ENCODE data around the gene SH3RF3. TPM values are rescaled to one million over a fixed set of nuclear protein-coding genes. Genes with fewer than 3 reads are reported as not detected.

Gene SH3RF3
- total and polyA plus RNA-seq, 2 of the 13 experiments (the other 11 are each of a cell fraction or from before 2014, with no cell fraction given), result 0.04 TPM; not detected in 1

GRCh38 chr2:109295781-109296117 lies 166.7 kb downstream of the SH3RF3 start:
- H3K4me1 ChIP-seq (ENCODE audit: insufficient read depth, low read length), result no peaks in the 10 kb centered on the region
- FAIRE-seq (no peak), DNase-seq (ENCODE audit: low spot score) (no peak), ATAC-seq (peak; percentile 19; the same call in 1 of the 3 replicates)
- H3K27me3 ChIP-seq (ENCODE audit: control insufficient read depth in 1 of 2, insufficient read depth in 2 of 2, low read length in 2 of 2), result peaks cover 2 to 4% of the 10 kb centered on the region in 2 experiments; a peak in 1 of 5 replicates
- H2AFZ ChIP-seq (ENCODE audit: low read length), result no peak overlapping the region
- ChIA-PET CTCF (ENCODE audit: low intra/inter-chr PET ratio, low total read pairs) (no interaction called here), POLR2A (no interaction called here)
- H3K27ac ChIP-seq (ENCODE audit: extremely low read length, insufficient read depth, low read length), result no peak overlapping the region
- BruUV-seq (replicated peaks), result no TSS peak
- no peaks in the 10 kb centered on the region for H3K36me3 ChIP-seq (replicated peaks in 1 of 2; ENCODE audit: control insufficient read depth in 1 of 2, insufficient read depth in 2 of 2, low read length in 2 of 2)
- no peaks in the 10 kb centered on the region for H4K20me1 ChIP-seq (ENCODE audit: insufficient read depth, low read length)
- no peaks in the 10 kb centered on the region for H3K79me2 ChIP-seq (ENCODE audit: insufficient read depth, low read length)
- no peak overlapping the region for H3K4me2 ChIP-seq (ENCODE audit: low read depth, low read length)
- no peaks in the 10 kb centered on the region for H3K9me3 ChIP-seq (ENCODE audit: low read length)
- H3K9ac ChIP-seq (ENCODE audit: insufficient read depth, low read depth, low read length), result no peak overlapping the region
- in situ Hi-C loops (cut with HindIII; ENCODE audit: extremely low pct_ligation_motif_present, low pct_unique_long_range_greater_than_20kb), result no loop called here
- intact Hi-C loops (cut with micrococcal nuclease; ENCODE audit: unreplicated experiment), result no loop called here
- no peak overlapping the region for H3K4me3 ChIP-seq (replicated peaks in 1 of 3; ENCODE audit: insufficient read depth in 1 of 3, low read depth in 2 of 3, low read length in 3 of 3)
- 24% methylated on average over 4 of the region's 4 CpGs for WGBS (ENCODE audit: low lambda C conversion rate)
- TF ChIP-seq SIN3B (IDR thresholded peaks at IDR 0.05; ENCODE audit: low read length) (no peak), MEF2D (CRISPR knock-in tag; IDR thresholded peaks at IDR 0.05) (no peak), ZFP36L2 (CRISPR knock-in tag; IDR thresholded peaks at IDR 0.05) (no peak), MED13 (CRISPR knock-in tag; IDR thresholded peaks at IDR 0.05) (no peak), MLLT10 (CRISPR knock-in tag; IDR thresholded peaks at IDR 0.05) (no peak), ZNF225 (CRISPR knock-in tag; IDR thresholded peaks at IDR 0.05) (no peak), PATZ1 (CRISPR knock-in tag; IDR thresholded peaks at IDR 0.05) (no peak), PHF5A (CRISPR knock-in tag; IDR thresholded peaks at IDR 0.05; ENCODE audit: low read depth, unreplicated experiment) (no peak), NR0B2 (CRISPR knock-in tag; IDR thresholded peaks at IDR 0.05) (no peak), RERE (CRISPR knock-in tag; IDR thresholded peaks at IDR 0.05; ENCODE audit: low read depth) (no peak), ZNF562 (CRISPR knock-in tag; IDR thresholded peaks at IDR 0.05; ENCODE audit: borderline replicate concordance) (no peak), ZNF510 (CRISPR knock-in tag; IDR thresholded peaks at IDR 0.05; ENCODE audit: low read depth) (no peak), TCF7 (IDR thresholded peaks at IDR 0.05; ENCODE audit: low read depth) (no peak), USF2 (IDR thresholded peaks at IDR 0.05; ENCODE audit: low read depth, low read length) (no peak), USF2 (CRISPR knock-in tag; IDR thresholded peaks at IDR 0.05; ENCODE audit: borderline replicate concordance) (no peak), CCDC6 (CRISPR knock-in tag; IDR thresholded peaks at IDR 0.05) (no peak), KLF9 (CRISPR knock-in tag; IDR thresholded peaks at IDR 0.05; ENCODE audit: low read depth) (no peak)
